Mesenteric fat pad (tissue), 1 donor: ENCODE results near the gene ARHGEF10L. TPM values are rescaled to one million over a fixed set of nuclear protein-coding genes. Genes with fewer than 3 reads are reported as not detected.
A peak's percentile ranks its signal among the peaks of the same experiment; 100 is the strongest.
"Not testable (repeated sequence)": the region's sequence is repeated elsewhere in the genome, so short reads cannot be mapped to it uniquely, and the experiment has no call there.

Source experiments
- DNase-seq: peaks from one replicate; pipeline ENCODE4 v3.0.0-alpha.2; 2020; ENCODE audit warnings: low spot score
- long read RNA-seq: library from polyadenylated mRNA; unstranded; transcript quantifications from one replicate; pipeline ENCODE4 v2.0.0, GENCODE V29; 2020
- total RNA-seq: library from RNA; stranded (reverse); fragmentation: NEBNext Ultra II Directional; extraction: Animal tissue kit (Norgen Biotek cat#: 25700); gene quantifications from one replicate; pipeline ENCODE4 v1.2.1, GENCODE V29; 2021
- donor health status: DM: yes; HTN: yes; CAD: no.

The ARHGEF10L gene, protein sequence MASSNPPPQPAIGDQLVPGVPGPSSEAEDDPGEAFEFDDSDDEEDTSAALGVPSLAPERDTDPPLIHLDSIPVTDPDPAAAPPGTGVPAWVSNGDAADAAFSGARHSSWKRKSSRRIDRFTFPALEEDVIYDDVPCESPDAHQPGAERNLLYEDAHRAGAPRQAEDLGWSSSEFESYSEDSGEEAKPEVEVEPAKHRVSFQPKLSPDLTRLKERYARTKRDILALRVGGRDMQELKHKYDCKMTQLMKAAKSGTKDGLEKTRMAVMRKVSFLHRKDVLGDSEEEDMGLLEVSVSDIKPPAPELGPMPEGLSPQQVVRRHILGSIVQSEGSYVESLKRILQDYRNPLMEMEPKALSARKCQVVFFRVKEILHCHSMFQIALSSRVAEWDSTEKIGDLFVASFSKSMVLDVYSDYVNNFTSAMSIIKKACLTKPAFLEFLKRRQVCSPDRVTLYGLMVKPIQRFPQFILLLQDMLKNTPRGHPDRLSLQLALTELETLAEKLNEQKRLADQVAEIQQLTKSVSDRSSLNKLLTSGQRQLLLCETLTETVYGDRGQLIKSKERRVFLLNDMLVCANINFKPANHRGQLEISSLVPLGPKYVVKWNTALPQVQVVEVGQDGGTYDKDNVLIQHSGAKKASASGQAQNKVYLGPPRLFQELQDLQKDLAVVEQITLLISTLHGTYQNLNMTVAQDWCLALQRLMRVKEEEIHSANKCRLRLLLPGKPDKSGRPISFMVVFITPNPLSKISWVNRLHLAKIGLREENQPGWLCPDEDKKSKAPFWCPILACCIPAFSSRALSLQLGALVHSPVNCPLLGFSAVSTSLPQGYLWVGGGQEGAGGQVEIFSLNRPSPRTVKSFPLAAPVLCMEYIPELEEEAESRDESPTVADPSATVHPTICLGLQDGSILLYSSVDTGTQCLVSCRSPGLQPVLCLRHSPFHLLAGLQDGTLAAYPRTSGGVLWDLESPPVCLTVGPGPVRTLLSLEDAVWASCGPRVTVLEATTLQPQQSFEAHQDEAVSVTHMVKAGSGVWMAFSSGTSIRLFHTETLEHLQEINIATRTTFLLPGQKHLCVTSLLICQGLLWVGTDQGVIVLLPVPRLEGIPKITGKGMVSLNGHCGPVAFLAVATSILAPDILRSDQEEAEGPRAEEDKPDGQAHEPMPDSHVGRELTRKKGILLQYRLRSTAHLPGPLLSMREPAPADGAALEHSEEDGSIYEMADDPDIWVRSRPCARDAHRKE (N-terminal part only)
- total RNA-seq, result 37.0 TPM
- long read RNA-seq, partial matches to known transcripts, result 28 of 42 reads
- long read RNA-seq, other reads (novel, unspliced or antisense), result 12 of 42 reads

DNA sequence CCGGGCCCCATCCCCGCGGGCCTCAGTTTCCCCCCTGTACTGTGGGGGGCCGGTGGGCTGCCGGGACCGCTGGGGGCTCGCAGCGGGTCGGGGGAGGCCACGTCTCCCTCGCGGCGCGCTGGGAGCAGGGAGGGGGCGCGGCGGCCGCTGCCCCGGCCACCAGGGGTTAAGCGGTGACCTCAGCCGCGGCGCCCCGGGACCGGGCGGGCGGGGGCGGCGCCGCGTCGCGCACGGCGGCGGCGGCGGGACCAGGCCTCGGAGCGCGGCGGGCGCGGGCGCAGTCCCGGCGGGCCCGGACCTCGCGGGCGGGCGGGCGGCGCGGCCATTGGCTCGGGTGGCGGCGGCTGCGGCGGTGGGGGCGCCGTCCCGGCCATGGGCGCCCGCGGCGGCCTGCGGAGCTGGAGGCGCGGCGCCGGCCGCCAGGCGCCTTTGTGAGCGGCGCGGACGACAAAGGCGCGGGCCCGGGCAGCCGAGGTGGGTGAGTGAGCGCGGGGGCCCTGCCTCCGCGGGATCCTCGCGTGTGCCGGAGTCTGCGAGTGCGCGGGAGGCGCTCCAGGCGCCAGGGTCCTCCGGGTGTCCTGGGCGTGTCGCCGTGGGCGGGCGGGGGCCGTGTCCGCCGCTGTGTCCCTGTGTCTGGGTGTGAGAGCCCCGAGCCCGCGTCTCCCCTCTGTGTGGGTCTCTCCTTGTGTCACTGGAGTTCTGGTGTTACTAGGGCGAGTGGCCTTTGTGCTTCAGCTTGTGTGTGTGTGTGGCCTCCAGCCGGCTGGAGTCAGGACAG lies at the start of gene ARHGEF10L:
Gene ARHGEF10L (plus strand): TSS at position 222 of the 778 bp plus-strand sequence. CDS start 40,898 bp downstream, outside the sequence.
- DNase-seq, result no peak

- not testable (repeated sequence) for DNase-seq
These were observed 49.6 kb upstream of the ARHGEF10L start for GRCh38 chr1:17489768-17490417.

DNA sequence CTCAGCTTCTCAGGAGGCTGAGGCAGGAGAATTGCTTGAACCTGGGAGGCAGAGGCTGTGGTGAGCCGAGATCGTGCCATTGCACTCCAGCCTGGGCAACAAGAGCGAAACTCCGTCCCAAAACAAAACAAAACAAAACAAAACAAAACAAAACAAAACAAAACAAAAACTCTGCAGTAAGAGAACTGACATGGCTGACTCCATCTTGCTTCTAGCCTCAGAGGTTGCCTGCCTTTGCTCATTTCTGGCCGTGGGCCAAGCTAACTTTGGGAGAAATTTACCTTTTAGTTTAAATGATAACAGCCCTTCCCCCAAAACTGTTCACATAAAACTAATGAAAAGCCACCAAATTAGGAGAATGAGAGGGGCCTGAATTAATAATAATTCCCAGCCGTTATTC lies 48.8 kb upstream of the ARHGEF10L start:
- DNase-seq, result not testable (repeated sequence)

DNA sequence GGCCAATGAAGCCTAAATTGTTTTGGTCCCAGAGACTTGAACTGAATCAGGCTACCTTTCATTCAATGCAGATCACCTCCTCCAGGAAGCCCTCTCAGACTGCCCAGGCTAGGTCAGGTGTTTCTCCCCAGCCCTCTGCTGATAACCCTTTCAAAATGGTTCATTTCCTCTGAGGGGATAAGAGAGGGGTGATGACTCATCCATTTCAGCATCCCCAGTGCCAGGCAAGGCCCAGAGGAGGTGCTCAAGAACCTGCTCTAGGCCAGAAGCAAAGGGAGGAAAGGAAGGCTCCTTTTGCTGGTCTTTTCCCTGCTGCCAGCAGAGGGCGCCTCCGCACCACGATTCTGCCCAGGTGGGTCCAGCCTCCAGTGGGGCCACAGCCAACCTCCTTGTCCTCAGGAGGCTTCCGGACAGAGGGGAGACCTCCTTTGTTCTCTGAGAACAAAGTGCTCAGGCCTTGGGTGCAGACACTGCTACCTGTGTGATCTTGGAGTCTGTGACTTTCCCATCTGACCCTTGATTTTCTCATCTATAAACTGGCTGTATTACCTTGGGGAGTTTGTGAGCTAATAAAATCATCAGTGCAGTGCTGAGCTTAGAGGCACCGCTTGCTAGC lies 45.3 kb upstream of the ARHGEF10L start:
- no peak for DNase-seq

DNA sequence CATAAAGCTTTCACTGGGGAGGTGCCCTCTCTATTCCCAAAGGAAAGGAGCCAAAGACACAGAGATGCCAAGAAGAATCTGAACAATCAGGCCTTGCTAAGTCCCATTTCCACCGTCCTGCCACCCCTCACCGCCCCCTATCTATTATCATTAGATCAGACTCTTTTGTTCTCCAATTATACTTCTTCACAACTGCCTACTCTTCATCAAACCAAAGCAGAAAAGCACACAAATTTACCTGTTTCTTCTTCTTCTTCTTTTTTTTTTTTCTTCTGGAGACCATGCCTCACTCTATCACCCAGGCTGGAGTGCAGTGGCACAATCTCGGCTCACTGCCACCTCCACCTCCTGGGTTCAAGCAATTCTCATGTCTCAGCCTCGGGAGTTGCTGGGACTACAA lies 43.1 kb upstream of the ARHGEF10L start:
- DNase-seq, result no peak

GRCh38 chr1:17498214-17498613 lies 41.3 kb upstream of the ARHGEF10L start:
- no peak for DNase-seq

GRCh38 chr1:17502326-17502778 lies 37.1 kb upstream of the ARHGEF10L start:
- peak; percentile 94 for DNase-seq

DNA sequence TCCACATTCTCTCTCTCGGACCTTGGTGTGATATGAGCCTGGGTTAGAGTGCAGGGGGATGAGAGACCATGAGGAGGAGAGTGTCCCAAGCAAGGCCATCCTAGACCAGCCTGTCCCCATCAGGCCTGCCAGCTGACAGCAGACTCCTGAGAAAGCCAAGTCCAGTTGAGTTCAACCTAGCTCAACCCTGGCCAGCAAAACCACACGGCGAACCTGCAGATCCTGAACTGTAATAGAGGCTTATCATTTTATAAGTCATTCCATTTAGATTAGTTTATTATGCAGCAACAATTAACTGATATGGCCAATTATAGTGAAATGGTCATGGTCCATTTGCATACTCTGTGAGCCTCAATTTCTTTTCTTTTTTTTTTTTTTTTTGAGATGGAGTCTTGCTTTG lies 36.4 kb upstream of the ARHGEF10L start:
- DNase-seq, result no peak

DNA sequence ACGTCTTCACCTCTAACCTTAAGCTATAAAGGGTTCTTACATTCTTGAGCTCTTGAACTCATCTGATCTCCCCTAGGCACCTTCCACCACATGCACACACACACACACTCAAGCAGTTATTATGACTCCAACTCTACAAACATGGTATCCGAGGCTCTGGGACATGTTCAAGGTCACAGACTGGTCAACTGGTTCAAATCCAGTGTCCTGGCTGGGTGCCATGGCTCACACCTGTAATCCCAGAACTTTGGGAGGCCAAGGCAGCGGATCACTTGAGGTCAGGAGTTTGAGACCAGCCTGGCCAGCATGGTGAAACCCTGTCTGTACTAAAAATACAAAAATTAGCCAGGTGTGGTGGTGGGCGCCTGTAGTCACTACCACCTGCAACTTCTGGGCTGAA lies 32.3 kb upstream of the ARHGEF10L start:
- not testable (repeated sequence) for DNase-seq

DNA sequence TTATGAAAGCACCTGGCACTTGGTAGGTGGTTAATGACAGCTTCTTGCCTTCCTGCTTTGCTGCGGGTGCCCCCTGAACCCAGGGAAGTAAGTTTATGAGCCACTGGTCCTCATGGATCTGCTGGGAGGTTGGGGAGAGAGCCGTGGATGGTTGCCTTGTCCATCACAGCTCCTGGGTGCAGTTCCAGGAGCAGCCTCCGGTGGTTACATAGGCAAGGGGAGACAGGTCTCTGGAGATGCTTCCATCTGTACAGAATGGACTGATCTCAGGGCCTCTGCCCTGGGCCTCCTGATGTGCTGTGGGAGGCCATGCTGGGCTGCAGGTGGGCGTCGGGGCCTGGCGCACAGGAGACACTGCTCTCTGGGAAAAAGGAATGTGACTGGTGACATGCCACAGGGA lies 31.6 kb upstream of the ARHGEF10L start:
- DNase-seq, result no peak

DNA sequence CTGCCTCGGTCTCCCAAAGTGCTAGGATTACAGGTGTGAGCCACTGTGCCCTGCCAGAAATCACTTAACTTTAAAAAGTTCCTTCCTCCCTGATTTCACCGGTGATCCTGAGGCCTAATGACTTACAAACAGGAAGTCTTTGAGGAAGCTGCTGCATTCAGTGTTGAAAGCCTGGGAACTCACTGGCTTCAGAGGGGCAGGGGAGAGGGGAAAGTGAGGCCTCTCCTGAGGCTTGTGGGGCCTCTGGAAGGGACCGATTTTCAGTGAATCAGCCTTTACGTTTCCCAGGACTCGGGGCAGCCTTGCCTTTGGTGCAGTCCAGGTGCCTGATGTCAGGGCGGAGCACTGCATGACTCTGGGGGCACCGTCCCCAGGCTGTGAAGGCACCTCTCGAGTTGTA lies 30.1 kb upstream of the ARHGEF10L start:
- no peak for DNase-seq

GRCh38 chr1:17510138-17510537 lies 29.4 kb upstream of the ARHGEF10L start:
- no peak for DNase-seq

- no peak for DNase-seq
These were observed 28.3 kb upstream of the ARHGEF10L start for GRCh38 chr1:17511188-17511587.

GRCh38 chr1:17513131-17513530 lies 26.4 kb upstream of the ARHGEF10L start:
- DNase-seq, result no peak

DNA sequence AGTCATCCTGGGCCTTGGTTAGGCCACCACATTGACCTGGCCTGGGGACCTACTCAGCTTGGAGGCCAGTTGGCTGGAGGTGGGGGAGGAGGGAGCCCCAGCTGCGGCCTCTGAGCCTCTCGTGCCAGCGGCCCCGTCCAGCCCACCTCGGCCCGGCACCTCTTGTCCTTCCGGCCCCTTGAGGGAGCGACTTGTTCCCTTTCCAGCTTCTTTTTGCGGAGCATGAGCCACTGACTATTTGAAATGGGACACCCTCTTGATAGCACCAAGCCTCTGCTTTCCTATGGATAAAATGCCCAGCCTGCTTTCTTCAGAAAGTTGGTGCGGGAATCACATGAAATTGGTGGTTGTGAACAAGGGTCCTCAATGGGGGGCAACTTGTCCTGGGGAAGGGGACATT lies 24.7 kb upstream of the ARHGEF10L start:
- DNase-seq, result no peak

DNA sequence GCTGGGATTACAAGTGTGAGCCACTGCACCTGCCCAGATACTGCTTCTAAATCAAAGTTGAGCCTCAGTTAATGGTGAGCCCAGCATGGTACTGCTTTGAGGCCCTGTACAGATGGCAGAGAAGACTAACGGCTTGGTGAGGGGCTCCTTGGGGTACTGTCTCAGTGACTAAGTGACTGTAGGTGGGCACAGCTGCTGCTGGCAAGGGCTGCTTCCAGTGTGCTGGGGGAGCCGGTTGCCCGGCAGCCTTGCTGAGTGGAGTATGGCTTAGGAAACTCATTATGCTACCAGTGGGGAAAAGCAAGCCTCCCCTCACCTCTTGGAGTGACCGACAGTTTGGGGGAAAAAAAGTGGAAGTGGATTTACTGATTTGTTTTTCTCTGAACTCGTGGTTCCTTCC lies 23.6 kb upstream of the ARHGEF10L start:
- no peak for DNase-seq

DNA sequence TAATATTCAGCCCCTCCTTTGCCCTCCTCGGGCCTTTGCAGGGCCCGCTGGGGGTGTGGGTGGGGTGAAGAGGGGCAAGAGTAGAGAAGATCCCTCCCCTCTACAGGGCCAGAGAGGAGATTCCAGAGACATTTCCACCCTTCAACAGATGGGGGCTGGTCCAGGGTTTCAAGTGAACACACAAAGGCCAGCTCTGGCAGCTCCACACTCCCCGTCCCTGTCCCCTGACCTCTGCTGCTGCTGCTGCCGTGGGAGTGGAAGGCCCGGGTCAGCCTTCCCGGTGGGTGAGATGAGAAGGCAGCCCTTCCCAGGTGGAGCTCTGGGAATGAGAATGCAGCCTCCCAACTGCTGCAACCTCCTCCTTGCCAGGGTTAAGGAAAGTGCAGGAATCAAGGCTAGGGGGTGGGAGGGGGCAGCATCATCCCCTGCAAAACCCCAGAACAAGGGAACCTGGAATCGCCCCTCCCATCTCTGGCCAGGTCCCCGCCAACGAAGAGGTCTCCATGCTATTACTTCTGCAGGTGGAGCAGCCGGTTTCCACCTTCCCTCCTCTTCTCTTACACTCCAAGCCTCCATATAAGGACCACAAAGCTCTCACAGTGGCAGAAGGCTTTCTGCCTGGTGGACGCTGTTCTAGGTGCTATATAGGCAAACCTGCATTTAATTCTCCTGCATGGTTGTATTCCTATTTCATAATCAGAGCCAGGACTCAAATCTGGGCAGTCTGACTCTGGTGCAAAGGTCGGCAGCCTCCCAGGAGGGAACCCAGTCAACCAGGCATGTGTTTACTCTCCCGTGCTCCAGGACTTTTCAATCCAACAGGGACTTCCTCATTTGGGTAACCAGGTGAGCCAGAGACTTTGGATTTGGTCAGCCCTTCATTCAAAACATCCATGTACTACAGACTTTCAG lies 22.9 kb upstream of the ARHGEF10L start:
- no peak for DNase-seq

DNA sequence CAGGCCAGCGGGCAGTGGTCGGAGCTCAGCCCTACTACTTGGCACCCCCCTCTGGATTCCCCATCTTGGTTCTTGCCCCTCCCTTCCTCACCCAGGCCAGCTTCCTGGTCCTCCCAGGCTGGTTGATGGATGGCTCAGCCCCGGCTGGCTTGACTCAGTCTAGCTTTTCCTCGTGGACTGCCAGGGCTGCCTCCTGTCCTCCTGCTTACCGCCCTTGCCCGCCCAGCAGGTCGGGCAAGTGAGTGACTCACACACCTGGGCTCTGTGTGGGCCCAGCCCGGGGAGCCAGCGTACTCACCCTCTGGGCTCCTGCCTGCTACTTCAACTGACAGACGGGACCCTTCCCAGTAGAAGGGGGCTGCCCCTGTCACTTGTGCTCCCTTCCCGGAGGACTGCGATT lies 19.5 kb upstream of the ARHGEF10L start:
- DNase-seq, result no peak
